ENCODE results near the gene IMPDH2.

IMPDH2 gene

DNA sequence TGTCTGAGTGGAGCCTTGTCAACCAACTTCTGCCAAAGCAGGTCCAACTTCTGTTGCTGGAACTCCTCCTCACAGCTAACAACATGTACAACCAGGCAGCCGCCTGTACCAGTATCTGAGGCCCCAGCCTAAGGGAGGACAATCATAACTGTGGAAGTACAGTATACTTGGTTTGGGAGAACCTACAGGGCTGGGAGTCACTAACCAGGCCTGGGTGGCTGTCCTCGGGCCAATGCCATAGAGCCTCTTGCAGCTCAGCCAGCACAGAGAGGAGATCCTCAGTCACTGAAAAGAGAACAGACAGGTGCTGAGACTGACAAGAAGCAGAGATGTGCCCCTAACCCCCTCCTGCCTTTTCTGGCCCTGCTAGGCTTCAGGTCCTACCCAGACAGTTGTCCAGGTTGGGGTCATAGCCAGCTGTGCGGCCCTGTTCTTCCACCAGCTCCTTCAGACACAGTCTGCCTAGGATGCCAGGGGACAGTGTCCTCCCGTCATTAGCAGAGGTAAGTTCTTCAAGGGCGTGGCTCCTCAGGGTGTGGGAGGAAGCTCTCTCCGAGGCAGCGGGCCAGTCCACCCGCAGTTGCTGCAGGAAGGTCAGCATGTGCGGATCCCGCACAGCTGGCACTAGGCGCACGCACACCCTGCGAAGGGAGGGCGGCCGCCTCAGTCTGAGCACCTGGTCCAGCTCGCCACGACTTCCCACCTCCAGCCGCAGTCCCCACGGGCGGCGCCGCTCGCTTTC is 11.8 kb downstream of the IMPDH2 start:
- TF ChIP-seq, protein P1, sequence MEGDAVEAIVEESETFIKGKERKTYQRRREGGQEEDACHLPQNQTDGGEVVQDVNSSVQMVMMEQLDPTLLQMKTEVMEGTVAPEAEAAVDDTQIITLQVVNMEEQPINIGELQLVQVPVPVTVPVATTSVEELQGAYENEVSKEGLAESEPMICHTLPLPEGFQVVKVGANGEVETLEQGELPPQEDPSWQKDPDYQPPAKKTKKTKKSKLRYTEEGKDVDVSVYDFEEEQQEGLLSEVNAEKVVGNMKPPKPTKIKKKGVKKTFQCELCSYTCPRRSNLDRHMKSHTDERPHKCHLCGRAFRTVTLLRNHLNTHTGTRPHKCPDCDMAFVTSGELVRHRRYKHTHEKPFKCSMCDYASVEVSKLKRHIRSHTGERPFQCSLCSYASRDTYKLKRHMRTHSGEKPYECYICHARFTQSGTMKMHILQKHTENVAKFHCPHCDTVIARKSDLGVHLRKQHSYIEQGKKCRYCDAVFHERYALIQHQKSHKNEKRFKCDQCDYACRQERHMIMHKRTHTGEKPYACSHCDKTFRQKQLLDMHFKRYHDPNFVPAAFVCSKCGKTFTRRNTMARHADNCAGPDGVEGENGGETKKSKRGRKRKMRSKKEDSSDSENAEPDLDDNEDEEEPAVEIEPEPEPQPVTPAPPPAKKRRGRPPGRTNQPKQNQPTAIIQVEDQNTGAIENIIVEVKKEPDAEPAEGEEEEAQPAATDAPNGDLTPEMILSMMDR (IDR thresholded peaks at IDR 0.05; ENCODE audit: unreplicated experiment in 3 of 3): no peak
- Mint-ChIP-seq H3K36me3 (ENCODE audit: low read depth) (peaks cover 17% of the 10 kb centered on the region), H3K4me3 (peak overlapping the region; percentile 86 to 96 (median 88)), H3K27me3 (ENCODE audit: low read depth) (peaks cover 3% of the 10 kb centered on the region), H3K4me1 (peaks cover 13% of the 10 kb centered on the region), H3K27ac (peak overlapping the region in 2 of 3 experiments; percentile 18 to 51), H3K9me3 (no peaks in the 10 kb centered on the region)

DNA sequence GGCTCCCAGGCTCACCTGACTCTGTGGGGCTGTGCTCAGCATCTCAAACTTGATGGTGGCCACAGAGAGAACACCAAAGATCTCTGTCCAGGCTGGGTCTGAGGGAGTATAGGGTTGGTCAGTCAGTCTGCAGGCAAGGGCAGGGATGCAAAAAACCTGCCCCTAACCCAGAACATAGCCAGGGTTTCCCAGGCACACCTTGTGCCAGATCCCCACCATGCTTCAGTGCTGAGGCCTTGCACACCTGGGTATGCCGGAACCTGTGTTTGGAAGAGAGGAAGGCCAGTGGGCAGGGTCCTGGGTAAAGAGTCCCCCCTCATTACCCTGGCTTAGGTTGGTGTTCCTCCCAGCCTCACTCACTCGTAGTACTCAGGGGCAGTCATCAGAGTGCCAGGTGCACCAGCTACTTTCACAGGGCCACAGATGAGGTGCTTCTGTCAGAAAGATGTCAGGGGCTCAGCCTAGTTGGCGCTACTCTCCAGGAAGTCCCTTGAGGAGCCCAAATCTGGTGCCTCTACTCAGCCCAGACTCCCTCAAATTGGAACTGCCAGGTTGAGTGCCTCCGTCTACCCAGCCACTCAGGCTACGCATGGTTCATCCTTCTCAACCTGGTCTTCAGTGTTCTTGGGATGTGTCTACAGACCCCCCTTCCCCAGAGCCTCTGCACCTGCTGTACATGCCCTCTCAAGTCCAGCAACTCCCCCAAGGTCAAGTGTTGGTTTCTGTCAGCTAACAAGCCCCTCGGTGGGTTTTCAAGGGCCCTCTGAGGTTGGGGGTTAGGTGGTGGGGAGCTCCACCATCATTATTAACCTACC is 12.6 kb downstream of the IMPDH2 start:
- Mint-ChIP-seq H3K4me1 (peaks cover 21% of the 10 kb centered on the region), H3K9me3 (no peaks in the 10 kb centered on the region), H3K27me3 (ENCODE audit: low read depth) (peaks cover 3% of the 10 kb centered on the region), H3K4me3 (peak overlapping the region; percentile 86 to 96 (median 88)), H3K36me3 (ENCODE audit: low read depth) (peaks cover 24% of the 10 kb centered on the region), H3K27ac (no peak overlapping the region)
- TF ChIP-seq, protein P1 (IDR thresholded peaks at IDR 0.05; ENCODE audit: unreplicated experiment in 3 of 3): no peak

DNA sequence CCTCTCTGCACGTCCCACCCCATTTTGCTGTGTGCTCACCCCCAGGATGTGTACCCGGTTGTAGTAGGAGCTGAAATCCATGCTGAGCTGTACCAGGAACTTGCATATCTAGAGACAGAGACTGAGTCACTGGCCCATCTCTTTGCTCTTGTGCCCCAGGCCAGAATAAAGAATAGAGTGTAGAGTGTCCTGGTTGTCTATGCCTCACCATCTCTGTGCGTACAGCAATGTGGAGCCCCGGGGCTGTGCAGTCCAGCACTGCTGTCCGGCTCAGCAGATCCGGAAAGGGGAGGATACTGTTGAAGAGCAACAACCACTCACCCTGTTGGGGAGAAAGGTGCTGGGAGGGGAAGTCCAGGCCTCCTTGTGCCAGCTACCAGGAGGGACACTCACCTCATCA is 13.4 kb downstream of the IMPDH2 start:
- Mint-ChIP-seq H3K36me3 (ENCODE audit: low read depth) (peaks cover 27% of the 10 kb centered on the region), H3K27ac (no peak overlapping the region), H3K27me3 (ENCODE audit: low read depth) (peaks cover 3% of the 10 kb centered on the region), H3K4me1 (peaks cover 16% of the 10 kb centered on the region), H3K9me3 (no peaks in the 10 kb centered on the region), H3K4me3 (peak overlapping the region; percentile 86 to 96 (median 88))
- TF ChIP-seq, protein P1 (IDR thresholded peaks at IDR 0.05; ENCODE audit: unreplicated experiment in 3 of 3): no peak

DNA sequence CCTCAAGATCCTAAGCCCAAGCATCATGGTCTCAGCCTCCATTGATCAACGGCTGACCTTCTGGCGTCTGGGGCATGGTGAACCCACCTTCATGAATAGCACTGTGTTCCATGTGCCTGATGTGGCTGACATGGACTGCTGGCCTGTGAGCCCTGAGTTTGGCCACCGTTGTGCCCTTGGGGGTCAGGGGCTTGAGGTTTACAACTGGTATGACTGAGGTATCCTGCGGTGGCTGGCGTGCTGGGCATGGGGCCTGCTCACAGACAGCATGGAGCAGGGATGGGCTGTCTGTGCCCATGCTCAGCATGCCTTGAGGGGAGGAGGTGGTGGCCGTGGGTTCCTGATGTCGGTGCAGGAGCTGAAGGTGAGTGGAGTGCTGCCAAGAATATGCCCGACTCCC is 14.1 kb downstream of the IMPDH2 start:
- H3K27me3 Mint-ChIP-seq (ENCODE audit: low read depth): peaks cover 3% of the 10 kb centered on the region
- H3K36me3 Mint-ChIP-seq (ENCODE audit: low read depth): peaks cover 27% of the 10 kb centered on the region
- H3K4me1 Mint-ChIP-seq: peaks cover 16% of the 10 kb centered on the region
- no peak overlapping the region for H3K27ac Mint-ChIP-seq
- peak overlapping the region; percentile 29 to 88 (median 86) for H3K4me3 Mint-ChIP-seq
- no peaks in the 10 kb centered on the region for H3K9me3 Mint-ChIP-seq
- TF ChIP-seq, protein P1 (IDR thresholded peaks at IDR 0.05; ENCODE audit: unreplicated experiment in 3 of 3): no peak

DNA sequence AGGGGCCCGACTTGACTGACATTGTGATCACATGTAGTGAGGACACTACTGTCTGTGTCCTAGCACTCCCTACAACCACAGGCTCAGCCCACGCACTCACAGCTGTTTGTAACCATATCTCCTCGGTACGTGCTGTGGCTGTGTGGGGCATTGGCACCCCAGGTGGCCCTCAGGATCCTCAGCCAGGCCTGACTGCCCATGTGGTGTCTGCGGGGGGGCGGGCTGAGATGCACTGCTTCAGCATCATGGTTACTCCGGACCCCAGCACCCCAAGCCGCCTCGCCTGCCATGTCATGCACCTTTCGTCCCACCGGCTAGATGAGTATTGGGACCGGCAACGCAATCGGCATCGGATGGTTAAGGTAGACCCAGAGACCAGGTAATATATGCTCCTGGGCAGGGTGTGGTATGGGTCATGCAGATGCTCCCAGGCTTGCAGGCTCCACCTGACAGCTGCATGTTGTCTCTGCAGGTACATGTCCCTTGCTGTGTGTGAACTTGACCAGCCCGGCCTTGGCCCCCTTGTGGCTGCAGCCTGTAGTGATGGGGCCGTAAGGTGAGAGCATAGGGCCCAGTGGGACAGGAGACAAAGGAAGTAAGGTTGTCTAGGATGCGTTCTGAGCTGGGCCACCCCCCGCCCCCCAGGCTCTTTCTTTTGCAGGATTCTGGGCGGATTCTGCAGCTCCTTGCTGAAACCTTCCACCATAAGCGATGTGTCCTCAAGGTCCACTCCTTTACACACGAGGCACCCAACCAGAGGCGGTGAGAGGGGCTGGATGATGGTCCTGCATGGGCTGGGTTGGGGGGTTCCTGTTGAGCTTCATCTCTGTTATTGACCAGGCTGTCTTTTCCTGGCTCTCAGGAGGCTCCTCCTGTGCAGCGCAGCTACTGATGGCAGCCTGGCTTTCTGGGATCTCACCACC is 15.2 kb downstream of the IMPDH2 start:
- Mint-ChIP-seq H3K4me1 (peaks cover 22% of the 10 kb centered on the region), H3K9me3 (no peaks in the 10 kb centered on the region), H3K4me3 (no peak overlapping the region), H3K27me3 (ENCODE audit: low read depth) (peaks cover 3% of the 10 kb centered on the region), H3K36me3 (ENCODE audit: low read depth) (peaks cover 27% of the 10 kb centered on the region), H3K27ac (no peak overlapping the region)
- TF ChIP-seq, protein P1 (IDR thresholded peaks at IDR 0.05; ENCODE audit: unreplicated experiment in 3 of 3): peak; percentile 43 to 54 (median 48)
